Suprapubic skin (tissue), 4 donors: ENCODE results near the gene SOAT1.

Experiments
- CTCF ChIP-seq, 2 donors: fragments of 200-600 bp in 1 of 2; fragments of 450-650 bp in 1 of 2; sonication (generic) in 1 of 2; IDR thresholded peaks; one replicate each; pipeline ENCODE4 v1.5.1; 2016 to 2019; ENCODE audit warnings: antibody characterized with exemption in 2 of 2, mild to moderate bottlenecking in 1 of 2, moderate library complexity in 1 of 2
- EP300 ChIP-seq: sonication (generic); formaldehyde crosslinking; IDR thresholded peaks from one replicate; pipeline ENCODE4 v1.6.1; 2017; ENCODE audit warnings: antibody characterized with exemption
- POLR2A ChIP-seq, 2 donors: fragments of 450-650 bp; IDR thresholded peaks; one replicate each; pipeline ENCODE4 v1.6.1; 2017; ENCODE audit warnings: antibody characterized with exemption in 2 of 2, mild to moderate bottlenecking in 2 of 2, moderate library complexity in 2 of 2
- POLR2AphosphoS5 ChIP-seq, 3 donors: sonication (generic); formaldehyde crosslinking; IDR thresholded peaks; one replicate each; pipeline ENCODE4 v1.6.1; 2017; ENCODE audit warnings: antibody characterized with exemption in 3 of 3

- TF ChIP-seq CTCF (IDR thresholded peaks at IDR 0.05) = no peak
- no peak for TF ChIP-seq POLR2A (IDR thresholded peaks at IDR 0.05)
- no peak for TF ChIP-seq EP300
- no peak for TF ChIP-seq POLR2AphosphoS5 (IDR thresholded peaks at IDR 0.05)
These were observed 28.1 kb downstream of the SOAT1 start for GRCh38 chr1:179321533-179322216.
